ENCODE measurements around the gene MRFAP1L1.
"Not testable (repeated sequence)": the region's sequence is repeated elsewhere in the genome, so short reads cannot be mapped to it uniquely, and the experiment has no call there.

Gene MRFAP1L1

GRCh38 chr4:6733358-6734164 is 23.9 kb upstream of the MRFAP1L1 start:
- no peak for DNase-seq

DNA sequence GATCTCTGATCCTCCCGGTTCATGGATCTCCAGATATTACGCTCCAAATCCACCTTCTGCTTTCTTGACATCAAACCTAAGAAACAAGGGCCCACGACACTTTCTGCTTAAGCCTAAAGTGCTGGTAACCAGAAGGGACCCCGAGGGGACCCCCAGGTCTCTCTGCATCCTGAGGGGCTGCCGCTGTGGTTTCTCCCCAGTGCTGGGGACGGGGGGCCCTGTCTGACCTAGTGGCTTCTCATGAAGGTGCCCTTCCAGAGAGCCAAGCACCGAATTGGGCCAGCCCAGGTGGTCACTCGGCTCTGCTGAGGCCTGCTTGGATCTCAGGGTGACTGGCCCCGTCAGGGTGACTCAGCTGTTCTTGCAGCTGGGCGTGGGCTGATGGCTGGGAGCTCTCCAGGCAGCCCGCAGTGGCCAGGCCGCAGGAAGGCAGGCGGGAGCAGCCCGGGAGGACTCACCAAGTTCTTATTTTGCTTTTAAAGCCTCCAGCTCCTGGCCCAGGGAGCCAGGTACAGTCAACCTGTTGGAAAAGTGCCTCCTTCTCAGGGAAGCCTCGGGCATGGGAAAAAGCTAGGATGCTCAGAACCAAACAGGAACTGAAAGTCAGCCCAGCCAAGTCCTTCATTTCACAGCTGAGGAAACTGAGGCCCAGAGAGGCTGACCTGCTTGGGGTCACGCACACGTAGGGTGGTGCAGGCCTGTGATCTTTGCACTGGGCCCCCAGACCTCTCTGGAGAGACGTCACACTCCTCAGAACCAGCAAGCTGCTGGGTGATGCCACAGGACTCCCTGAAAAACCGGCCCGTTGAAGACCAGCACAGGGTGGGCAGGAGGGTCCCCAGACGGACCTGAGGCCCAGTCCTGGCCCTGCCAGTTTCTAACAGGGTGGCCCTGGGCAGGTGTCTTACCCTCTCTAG is 23.0 kb upstream of the MRFAP1L1 start:
- DNase-seq: no peak

- DNase-seq: no peak
These were observed 22.1 kb upstream of the MRFAP1L1 start for GRCh38 chr4:6731780-6732179.

DNA sequence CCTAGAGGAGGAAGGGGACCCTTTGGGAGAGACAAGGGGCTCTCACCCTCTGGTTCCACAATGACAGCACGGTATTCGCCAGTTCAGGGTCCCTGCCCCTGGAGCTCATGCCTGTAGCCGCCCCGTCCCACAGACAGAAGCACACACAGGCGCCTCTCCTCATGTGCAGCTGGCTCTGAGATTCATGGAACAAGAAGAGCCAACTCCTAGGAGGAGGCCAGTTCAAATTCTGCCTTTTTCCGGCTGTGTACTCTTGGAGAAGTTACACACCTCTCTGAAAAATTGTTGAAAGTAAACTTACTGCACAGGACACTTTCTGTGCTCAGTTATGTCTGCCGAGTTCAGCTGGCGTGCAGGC is 21.6 kb upstream of the MRFAP1L1 start:
- no peak for DNase-seq

DNA sequence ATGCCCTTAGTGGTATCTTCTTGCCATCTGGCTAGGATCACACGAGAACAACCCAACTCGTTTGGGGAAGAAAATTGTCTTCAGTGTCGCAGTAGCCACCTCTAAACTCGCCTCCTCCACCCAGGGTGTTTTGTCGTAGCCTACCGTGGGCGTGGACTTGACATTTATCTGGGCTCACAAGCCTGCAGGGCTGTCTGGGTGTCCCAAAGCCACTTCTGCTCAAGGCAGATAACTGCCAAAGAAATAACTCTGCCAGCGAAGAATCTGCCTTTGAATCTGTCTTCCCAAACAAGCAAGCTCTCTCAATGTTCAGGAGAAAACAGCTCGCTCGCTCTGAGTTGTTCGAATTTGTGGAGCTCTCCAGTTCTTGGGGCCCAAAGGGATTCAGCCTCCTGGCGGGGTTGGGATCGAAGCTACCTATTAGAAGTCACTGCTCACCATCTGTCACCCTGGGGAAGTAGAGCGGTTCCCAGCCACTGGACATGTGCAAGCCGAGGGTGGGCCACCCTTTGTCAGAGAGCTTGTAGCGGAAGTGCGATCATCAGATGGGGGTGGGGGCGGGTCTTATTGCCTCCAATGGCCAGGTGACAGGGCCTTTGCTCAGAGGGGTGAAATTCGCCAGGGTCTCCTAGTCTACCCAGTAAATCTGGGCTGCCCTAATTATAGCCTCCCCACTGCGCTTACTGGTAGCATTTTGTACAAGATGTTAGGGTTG is 21.1 kb upstream of the MRFAP1L1 start:
- DNase-seq: no peak

DNA sequence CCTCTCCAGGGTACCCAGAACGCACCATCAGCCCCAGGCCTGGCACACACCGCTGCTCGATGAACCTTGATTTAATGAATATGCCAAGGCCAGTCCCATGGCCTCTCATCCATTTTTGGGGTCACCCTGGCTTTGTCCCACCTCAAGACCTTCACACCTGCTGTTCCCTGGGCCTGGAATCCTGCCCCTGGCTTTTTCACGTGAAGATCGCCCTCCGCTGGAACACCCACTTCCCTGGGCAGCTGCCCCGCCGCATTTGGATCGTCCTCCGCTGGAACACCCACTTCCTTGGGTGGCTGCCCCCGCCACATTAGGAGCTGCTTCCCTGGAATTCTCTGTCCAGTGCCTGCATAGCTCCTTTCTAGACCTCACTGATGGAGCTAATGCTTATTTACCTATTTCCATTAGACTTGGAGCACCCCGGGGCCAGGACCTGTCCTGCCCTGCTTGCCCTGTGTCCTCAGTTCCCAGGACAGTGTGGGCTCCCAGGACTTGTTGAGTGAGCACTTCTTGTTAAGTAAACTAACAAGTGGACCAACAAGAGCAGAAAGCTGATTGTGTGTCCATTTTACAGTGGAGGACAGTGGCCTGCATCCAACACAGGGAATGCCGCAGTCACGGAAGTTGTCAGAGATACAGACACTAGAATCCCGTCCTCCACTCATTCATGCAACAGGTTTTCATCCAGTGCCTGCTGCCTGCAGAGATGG is 18.8 kb upstream of the MRFAP1L1 start:
- no peak for DNase-seq

DNA sequence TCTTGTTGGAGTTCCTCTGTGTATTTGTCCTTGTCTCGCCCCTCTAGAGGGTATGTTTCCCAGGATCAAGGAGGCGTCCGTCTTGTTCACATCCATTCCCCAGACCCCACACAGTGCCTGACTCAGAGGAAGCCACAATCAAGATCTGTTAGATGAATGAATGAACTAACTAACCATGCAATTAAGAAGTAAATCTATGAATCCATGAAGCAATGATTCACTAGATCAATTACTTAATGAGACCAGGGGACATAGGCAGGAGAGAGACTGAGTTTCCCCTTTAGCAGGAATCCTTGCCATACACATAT is 18.2 kb upstream of the MRFAP1L1 start:
- no peak for DNase-seq

DNA sequence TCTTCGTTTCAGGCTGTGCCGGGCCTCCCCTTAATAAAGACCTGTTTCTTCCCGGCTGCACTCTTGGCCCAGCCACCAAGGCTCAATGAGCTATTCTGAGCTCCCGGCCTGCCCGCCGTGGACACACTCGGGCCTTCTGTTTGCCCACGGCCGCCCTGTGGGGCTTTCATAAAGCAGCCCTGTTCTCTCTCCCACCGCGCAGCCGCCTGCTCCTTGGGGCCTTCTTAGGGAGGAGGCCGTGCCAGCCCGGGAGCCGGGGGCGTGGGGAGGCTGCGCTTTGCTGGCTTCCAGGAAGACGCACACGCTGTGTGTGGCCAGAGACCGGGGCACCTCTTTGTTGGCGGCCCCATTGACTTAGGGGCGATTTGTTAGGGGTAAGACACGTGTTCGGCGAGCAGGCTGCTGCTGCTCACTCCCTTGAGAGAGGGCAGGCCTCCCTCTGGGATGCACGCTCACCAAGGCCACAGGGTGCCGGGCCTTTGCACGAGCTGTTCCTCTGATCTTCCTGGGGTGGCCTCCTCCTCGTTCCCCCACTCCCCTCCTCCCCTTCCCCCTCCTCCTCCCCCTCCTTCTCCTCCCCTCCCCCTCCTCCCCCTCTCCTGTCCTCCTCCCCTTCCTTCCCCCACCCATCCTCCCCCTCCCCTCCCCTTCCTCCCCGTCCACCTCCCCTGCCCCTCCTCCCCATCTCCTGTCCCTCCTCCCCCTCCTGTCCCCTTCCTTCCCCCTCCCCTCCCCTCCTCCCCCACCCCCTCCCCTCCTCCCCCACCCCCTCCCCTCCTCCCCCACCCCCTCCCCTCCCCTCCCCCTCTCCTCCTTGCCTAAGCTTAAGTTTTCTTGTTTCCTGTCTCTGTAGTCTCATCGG is 17.6 kb upstream of the MRFAP1L1 start:
- DNase-seq: no peak

- not testable (repeated sequence) for DNase-seq
These were observed 15.8 kb upstream of the MRFAP1L1 start for GRCh38 chr4:6725427-6725961.

- DNase-seq: no peak
These were observed 14.9 kb upstream of the MRFAP1L1 start for GRCh38 chr4:6724421-6725111.

DNA sequence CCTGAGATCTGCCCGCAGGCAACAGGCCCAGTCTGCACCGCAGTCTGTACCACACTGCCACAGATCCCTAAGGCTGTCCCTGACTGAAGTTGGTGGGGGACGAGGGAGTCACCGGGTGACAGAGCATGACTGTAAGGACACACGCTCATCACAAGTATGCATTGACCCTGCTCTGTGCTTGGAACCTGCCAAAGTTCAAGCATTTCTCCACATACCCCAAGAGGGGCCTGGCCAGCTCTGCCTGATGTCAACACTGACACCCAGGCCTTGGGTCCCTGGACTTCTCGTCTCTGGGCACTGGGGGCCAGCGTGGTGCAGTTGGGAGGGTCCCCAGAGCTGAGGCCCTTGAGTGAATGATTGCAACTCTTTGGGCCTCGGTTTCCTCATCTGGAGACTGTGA is 14.2 kb upstream of the MRFAP1L1 start:
- no peak for DNase-seq

DNA sequence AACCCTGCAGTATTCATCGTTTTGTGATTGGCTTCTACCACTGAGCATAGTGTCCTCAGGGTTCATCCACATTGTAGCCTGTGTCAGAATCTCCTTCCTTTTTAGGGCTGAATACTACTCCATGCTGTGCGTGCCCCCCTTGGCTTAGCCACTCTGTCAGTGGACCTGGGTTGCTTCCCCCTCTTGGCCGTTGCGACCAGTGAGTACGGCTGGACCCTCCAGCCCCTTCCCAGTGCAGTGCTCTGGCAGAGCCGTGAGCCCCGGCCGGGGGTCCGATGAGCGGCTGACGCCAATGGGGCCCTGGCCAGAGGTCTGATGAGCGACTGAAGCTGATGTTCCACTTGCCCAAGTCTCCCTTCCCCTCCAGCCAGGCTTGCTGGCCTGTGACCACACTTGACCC is 13.2 kb upstream of the MRFAP1L1 start:
- DNase-seq: no peak

GRCh38 chr4:6721121-6721520 is 11.5 kb upstream of the MRFAP1L1 start:
- no peak for DNase-seq

DNA sequence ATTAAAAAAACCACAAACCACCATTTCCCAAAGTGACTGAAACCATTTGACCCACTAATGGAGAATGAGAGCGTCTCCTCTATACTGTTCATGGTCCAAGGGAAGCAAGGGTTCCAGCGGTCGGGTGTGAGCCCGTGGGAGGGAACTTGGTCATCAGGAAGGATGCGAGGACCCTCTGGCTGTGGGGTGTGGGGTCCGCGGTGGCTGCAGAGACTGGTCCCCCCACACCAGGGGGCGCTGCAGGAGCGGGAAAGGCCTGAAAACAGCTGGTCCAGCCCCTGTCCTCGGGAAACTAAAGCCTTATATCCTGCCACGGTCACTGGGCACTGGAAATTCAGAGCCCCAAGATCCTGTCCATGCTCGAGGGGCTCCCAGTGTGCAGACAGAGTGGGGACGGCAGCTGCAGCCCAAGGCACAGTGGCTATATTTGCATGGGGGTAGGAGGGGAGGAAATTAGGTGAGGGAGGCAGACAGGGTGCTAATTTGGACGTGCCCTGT is 10.6 kb upstream of the MRFAP1L1 start:
- peak; percentile 73 for DNase-seq

DNA sequence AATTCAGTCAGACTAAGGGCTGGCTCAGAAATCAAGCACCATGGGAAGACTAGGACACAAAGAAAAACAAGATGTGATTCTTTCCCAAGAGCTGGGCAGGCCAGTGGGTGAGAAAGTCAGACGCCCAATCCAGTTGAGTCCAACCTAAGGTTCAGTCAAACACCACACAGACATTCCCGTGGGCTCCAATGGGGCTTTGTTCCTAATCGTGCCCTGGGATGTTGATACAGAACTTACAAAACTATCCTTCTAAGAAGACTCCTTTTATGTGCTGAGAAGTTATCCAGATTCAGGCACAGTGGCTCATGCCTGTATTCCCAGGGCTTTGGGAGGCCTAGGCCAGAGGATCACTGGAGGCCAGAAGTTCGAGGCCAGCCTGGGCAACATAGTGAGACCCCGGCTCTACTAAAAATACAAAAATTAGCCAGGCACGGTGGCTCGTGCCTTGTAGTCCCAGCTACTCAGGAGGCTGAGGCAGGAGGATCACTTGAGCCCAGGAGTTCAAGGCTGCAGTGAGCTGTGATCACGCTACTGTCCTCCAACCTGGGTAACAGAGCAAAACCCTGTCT is 10.0 kb upstream of the MRFAP1L1 start:
- no peak for DNase-seq

GRCh38 chr4:6718932-6719610 is 9.4 kb upstream of the MRFAP1L1 start:
- no peak for DNase-seq

GRCh38 chr4:6716958-6717655 is 7.4 kb upstream of the MRFAP1L1 start:
- no peak for DNase-seq

GRCh38 chr4:6716018-6716911 is 6.6 kb upstream of the MRFAP1L1 start, which contains the start of gene BLOC1S4:
TSS of gene BLOC1S4 (plus strand) at chr4:6716174. CDS start at chr4:6716210, 36 bp downstream.
- DNase-seq: peak; percentile 91
